ENCODE measurements around the gene SEL1L3. TPM values are rescaled to one million over a fixed set of nuclear protein-coding genes. Genes with fewer than 3 reads are reported as not detected.

Gene SEL1L3
- total and polyA plus RNA-seq, 2 donors (not counting 1 experiment from before 2014, with no cell fraction given), result 120 to 280 TPM

- Mint-ChIP-seq H3K27me3 (no peaks in the 10 kb centered on the region), H3K4me3 (no peak overlapping the region), H3K27ac (no peak overlapping the region), H3K4me1 (peaks cover 81% of the 10 kb centered on the region), H3K9me3 (ENCODE audit: insufficient read depth) (no peaks in the 10 kb centered on the region)
- H3K27ac ChIP-seq (ENCODE audit: low read length in 2 of 2), result no peak overlapping the region
- peaks cover 100% of the 10 kb centered on the region for H4K20me1 ChIP-seq (ENCODE audit: control insufficient read depth, insufficient read depth, low read length, poor library complexity, severe bottlenecking)
- H3K36me3 ChIP-seq (replicated peaks in 1 of 2; ENCODE audit: control extremely low read depth in 1 of 2, control insufficient read depth in 1 of 2, extremely low read depth in 1 of 2, insufficient read depth in 2 of 2, low read length in 1 of 2), result peaks cover 2 to 74% of the 10 kb centered on the region in 2 experiments
- ATAC-seq (ENCODE audit: low read depth) (no peak), DNase-seq (no peak)
- CTCF ChIA-PET, result no interaction called here
- 93% methylated on average over 6 of the region's 8 CpGs for WGBS (ENCODE audit: insufficient coverage)
- H3K9ac ChIP-seq (ENCODE audit: low read length), result no peak overlapping the region
- H3K79me2 ChIP-seq (ENCODE audit: control insufficient read depth, insufficient read depth, low read length), result peaks cover 100% of the 10 kb centered on the region
- no peaks in the 10 kb centered on the region for H3K27me3 ChIP-seq (replicated peaks in 1 of 4; ENCODE audit: control extremely low read depth in 1 of 4, control insufficient read depth in 3 of 4, insufficient read depth in 4 of 4, low read length in 3 of 4)
- H3K4me1 ChIP-seq (ENCODE audit: control insufficient read depth in 2 of 2, insufficient read depth in 2 of 2, low read length in 2 of 2), result peaks cover 26 to 34% of the 10 kb centered on the region in 2 donors
- no peak overlapping the region for H3K4me3 ChIP-seq (ENCODE audit: control extremely low read depth in 1 of 5, extremely low read depth in 1 of 5, insufficient read depth in 1 of 5, low read depth in 2 of 5, low read length in 4 of 5)
- no peak overlapping the region for H3K4me2 ChIP-seq (replicated peaks; ENCODE audit: low read depth, low read length, poor library complexity, severe bottlenecking)
- TF ChIP-seq, protein P1, sequence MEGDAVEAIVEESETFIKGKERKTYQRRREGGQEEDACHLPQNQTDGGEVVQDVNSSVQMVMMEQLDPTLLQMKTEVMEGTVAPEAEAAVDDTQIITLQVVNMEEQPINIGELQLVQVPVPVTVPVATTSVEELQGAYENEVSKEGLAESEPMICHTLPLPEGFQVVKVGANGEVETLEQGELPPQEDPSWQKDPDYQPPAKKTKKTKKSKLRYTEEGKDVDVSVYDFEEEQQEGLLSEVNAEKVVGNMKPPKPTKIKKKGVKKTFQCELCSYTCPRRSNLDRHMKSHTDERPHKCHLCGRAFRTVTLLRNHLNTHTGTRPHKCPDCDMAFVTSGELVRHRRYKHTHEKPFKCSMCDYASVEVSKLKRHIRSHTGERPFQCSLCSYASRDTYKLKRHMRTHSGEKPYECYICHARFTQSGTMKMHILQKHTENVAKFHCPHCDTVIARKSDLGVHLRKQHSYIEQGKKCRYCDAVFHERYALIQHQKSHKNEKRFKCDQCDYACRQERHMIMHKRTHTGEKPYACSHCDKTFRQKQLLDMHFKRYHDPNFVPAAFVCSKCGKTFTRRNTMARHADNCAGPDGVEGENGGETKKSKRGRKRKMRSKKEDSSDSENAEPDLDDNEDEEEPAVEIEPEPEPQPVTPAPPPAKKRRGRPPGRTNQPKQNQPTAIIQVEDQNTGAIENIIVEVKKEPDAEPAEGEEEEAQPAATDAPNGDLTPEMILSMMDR (IDR thresholded peaks at IDR 0.05), result no peak
- no peak for TF ChIP-seq EZH2 (IDR thresholded peaks at IDR 0.05; ENCODE audit: borderline replicate concordance, insufficient read depth, low read depth, low read length, poor library complexity, severe bottlenecking)
- intact Hi-C loops (cut with micrococcal nuclease), result no loop called here
- POLR2A ChIA-PET, result interaction anchor here (1.1 kb wide), 1 partner anchor 14 kb away, joined by 11 read pairs; no protein-coding TSS in a partner anchor
- no peak overlapping the region for H2AFZ ChIP-seq (ENCODE audit: insufficient read depth, low read depth, low read length, poor library complexity, severe bottlenecking)
- H3K9me3 ChIP-seq (ENCODE audit: control extremely low read depth in 1 of 3, control insufficient read depth in 2 of 3, insufficient read depth in 1 of 3, low read length in 2 of 3), result no peaks in the 10 kb centered on the region
Measured at GRCh38 chr4:25839233-25839632, 23.6 kb downstream of the SEL1L3 start.

DNA sequence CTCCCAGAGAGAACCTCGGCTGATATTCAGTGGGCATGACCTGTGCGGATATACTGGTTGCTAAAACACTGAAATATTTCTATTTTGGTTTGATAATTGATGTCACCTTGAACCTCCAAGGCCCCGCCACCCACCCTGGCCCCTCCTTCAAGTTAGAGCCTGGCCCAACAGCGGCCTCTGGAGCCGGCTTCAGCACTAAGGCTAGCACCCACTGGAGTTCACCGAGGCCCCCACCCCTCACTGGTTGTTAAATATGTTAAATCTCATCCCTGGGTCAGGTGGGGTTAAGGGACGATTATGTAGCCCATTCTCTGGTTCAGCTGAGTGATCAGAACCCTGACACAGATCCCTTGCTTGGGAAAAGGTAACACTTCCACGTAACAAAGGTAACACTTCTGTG lies 24.3 kb downstream of the SEL1L3 start:
- Histone ChIP-seq H3K9me3 (ENCODE audit: control extremely low read depth in 1 of 3, control insufficient read depth in 2 of 3, insufficient read depth in 1 of 3, low read length in 2 of 3) (no peaks in the 10 kb centered on the region), H3K79me2 (ENCODE audit: control insufficient read depth, insufficient read depth, low read length) (peaks cover 100% of the 10 kb centered on the region), H3K4me1 (ENCODE audit: control insufficient read depth in 2 of 2, insufficient read depth in 2 of 2, low read length in 2 of 2) (peaks cover 19 to 27% of the 10 kb centered on the region in 2 donors), H3K9ac (ENCODE audit: low read length) (no peak overlapping the region), H2AFZ (ENCODE audit: insufficient read depth, low read depth, low read length, poor library complexity, severe bottlenecking) (no peak overlapping the region), H4K20me1 (ENCODE audit: control insufficient read depth, insufficient read depth, low read length, poor library complexity, severe bottlenecking) (peaks cover 100% of the 10 kb centered on the region), H3K4me2 (replicated peaks; ENCODE audit: low read depth, low read length, poor library complexity, severe bottlenecking) (no peak overlapping the region), H3K27ac (ENCODE audit: low read length in 2 of 2) (no peak overlapping the region), H3K4me3 (ENCODE audit: control extremely low read depth in 1 of 5, extremely low read depth in 1 of 5, insufficient read depth in 1 of 5, low read depth in 2 of 5, low read length in 4 of 5) (no peak overlapping the region), H3K36me3 (replicated peaks in 1 of 2; ENCODE audit: control extremely low read depth in 1 of 2, control insufficient read depth in 1 of 2, extremely low read depth in 1 of 2, insufficient read depth in 2 of 2, low read length in 1 of 2) (peaks cover 4 to 74% of the 10 kb centered on the region in 2 experiments), H3K27me3 (replicated peaks in 1 of 4; ENCODE audit: control extremely low read depth in 1 of 4, control insufficient read depth in 3 of 4, insufficient read depth in 4 of 4, low read length in 3 of 4) (no peaks in the 10 kb centered on the region)
- DNase-seq (no peak), ATAC-seq (ENCODE audit: low read depth) (no peak)
- POLR2A ChIA-PET, result interaction anchor here (1.1 kb wide), 1 partner anchor 15 kb away, joined by 11 read pairs; no protein-coding TSS in a partner anchor
- Mint-ChIP-seq H3K9me3 (ENCODE audit: insufficient read depth) (no peaks in the 10 kb centered on the region), H3K4me1 (peaks cover 79% of the 10 kb centered on the region), H3K27me3 (no peaks in the 10 kb centered on the region), H3K4me3 (no peak overlapping the region), H3K27ac (no peak overlapping the region)
- CTCF ChIA-PET, result no interaction called here
- WGBS (ENCODE audit: insufficient coverage), result 90% methylated on average over 4 of the region's 8 CpGs
- intact Hi-C loops (cut with micrococcal nuclease), result no loop called here
- no peak for TF ChIP-seq EZH2 (IDR thresholded peaks at IDR 0.05; ENCODE audit: borderline replicate concordance, insufficient read depth, low read depth, low read length, poor library complexity, severe bottlenecking)
- TF ChIP-seq, protein P1 (IDR thresholded peaks at IDR 0.05), result no peak
